Astrocyte of the cerebellum (primary cell): ENCODE measurements around the gene ANO6.
A peak's percentile ranks its signal among the peaks of the same experiment; 100 is the strongest.

Experiments
- DNase-seq: peaks from one replicate; pipeline ENCODE4 v3.0.0-alpha.2; 2011; ENCODE audit warnings: low read depth
- H3K4me3 ChIP-seq: 2 replicates; pipeline ENCODE4 v1.5.1; 2011; ENCODE audit warnings: mild to moderate bottlenecking, low read depth, low read length, moderate library complexity
- CTCF ChIP-seq: IDR thresholded peaks from 2 replicates; pipeline ENCODE4 v1.5.1; 2012; ENCODE audit warnings: low read length, low read depth, moderate library complexity, mild to moderate bottlenecking; ENCODE audit errors: missing control alignments
- in situ Hi-C: cut with HindIII; loops from 2 replicates; pipeline ENCODE4 v1.10.0; 2017; ENCODE audit warnings: low sequenced_read_pairs

ANO6 gene

GRCh38 chr12:45342171-45342570, 126.3 kb downstream of the ANO6 start:
- no peak for TF ChIP-seq CTCF
- in situ Hi-C loops = no loop called here
- H3K4me3 ChIP-seq = no peak overlapping the region
- no peak for DNase-seq

GRCh38 chr12:45342848-45343247, 127.0 kb downstream of the ANO6 start:
- in situ Hi-C loops = no loop called here
- H3K4me3 ChIP-seq = no peak overlapping the region
- no peak for TF ChIP-seq CTCF
- DNase-seq = no peak

- no peak for DNase-seq
- in situ Hi-C loops = no loop called here
Observed at GRCh38 chr12:45343269-45344051, 127.6 kb downstream of the ANO6 start.

GRCh38 chr12:45348311-45348710, 132.4 kb downstream of the ANO6 start:
- in situ Hi-C loops = no loop called here
- TF ChIP-seq CTCF = no peak
- no peak overlapping the region for H3K4me3 ChIP-seq
- peak; percentile 31 for DNase-seq

More at GRCh38 chr12:45343269-45344051, 127.6 kb downstream of the ANO6 start:
- no peak overlapping the region for H3K4me3 ChIP-seq
- TF ChIP-seq CTCF = no peak

- no peak overlapping the region for H3K4me3 ChIP-seq
- no peak for TF ChIP-seq CTCF
- in situ Hi-C loops = no loop called here
- no peak for DNase-seq
Observed at GRCh38 chr12:45348986-45349385, 133.1 kb downstream of the ANO6 start.

GRCh38 chr12:45349916-45350315, 134.0 kb downstream of the ANO6 start:
- no peak overlapping the region for H3K4me3 ChIP-seq
- DNase-seq = no peak
- in situ Hi-C loops = no loop called here
- TF ChIP-seq CTCF = no peak
